Neural progenitor cell (in vitro differentiated cells): ENCODE results near the gene NDRG4.

Experiments
- EZH2phosphoT487 ChIP-seq: fragments of 200-600 bp; sonication (generic); IDR thresholded peaks from 2 replicates; pipeline ENCODE4 v1.6.1; 2017; ENCODE audit warnings: antibody characterized with exemption
- TF ChIP-seq, protein P1 (sequence below): fragments of 200-600 bp; sonication (generic); IDR thresholded peaks from 2 replicates; pipeline ENCODE4 v1.5.1; 2017; ENCODE audit warnings: antibody characterized with exemption, mild to moderate bottlenecking

GRCh38 chr16:58497468-58497867, 2.5 kb upstream of the NDRG4 start:
- TF ChIP-seq, protein P1, sequence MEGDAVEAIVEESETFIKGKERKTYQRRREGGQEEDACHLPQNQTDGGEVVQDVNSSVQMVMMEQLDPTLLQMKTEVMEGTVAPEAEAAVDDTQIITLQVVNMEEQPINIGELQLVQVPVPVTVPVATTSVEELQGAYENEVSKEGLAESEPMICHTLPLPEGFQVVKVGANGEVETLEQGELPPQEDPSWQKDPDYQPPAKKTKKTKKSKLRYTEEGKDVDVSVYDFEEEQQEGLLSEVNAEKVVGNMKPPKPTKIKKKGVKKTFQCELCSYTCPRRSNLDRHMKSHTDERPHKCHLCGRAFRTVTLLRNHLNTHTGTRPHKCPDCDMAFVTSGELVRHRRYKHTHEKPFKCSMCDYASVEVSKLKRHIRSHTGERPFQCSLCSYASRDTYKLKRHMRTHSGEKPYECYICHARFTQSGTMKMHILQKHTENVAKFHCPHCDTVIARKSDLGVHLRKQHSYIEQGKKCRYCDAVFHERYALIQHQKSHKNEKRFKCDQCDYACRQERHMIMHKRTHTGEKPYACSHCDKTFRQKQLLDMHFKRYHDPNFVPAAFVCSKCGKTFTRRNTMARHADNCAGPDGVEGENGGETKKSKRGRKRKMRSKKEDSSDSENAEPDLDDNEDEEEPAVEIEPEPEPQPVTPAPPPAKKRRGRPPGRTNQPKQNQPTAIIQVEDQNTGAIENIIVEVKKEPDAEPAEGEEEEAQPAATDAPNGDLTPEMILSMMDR, result no peak
- no peak for TF ChIP-seq EZH2phosphoT487
